GM12891 (cell line): ENCODE results near the gene MAP4K4.

Source experiments
- POLR2A ChIP-seq: IDR thresholded peaks from 2 replicates; pipeline ENCODE4 v1.6.1; 2011; ENCODE audit warnings: low read depth, low read length, control low read depth
- TAF1 ChIP-seq: IDR thresholded peaks from 2 replicates; pipeline ENCODE4 v1.6.1; 2011; ENCODE audit warnings: low read depth, low read length, control low read depth

DNA sequence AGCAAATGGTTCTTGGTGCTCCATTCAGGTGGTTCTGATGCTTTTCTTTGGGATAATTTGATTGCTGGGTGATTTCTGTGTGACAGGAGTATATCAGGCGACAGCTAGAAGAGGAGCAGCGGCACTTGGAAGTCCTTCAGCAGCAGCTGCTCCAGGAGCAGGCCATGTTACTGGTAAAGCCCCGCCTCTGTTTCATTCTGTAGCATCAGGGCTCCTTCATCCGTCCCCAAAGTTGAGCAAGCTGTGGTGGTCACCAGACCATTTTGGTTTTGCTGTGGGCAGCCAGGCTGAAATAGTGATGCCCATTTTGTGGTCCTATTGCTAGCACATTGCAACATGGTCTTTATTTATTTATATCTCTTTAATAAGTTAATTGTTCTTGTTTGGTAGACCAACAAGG lies 161.4 kb downstream of the MAP4K4 start:
- TF ChIP-seq POLR2A: no peak
- no peak for TF ChIP-seq TAF1
